H1 (cell line): ENCODE results near the gene POU4F1.

ENCODE experiments used
- CREB1 ChIP-seq: IDR thresholded peaks from 2 replicates; pipeline ENCODE4 v1.6.1; 2012; ENCODE audit warnings: inconsistent platforms
- FOSL1 ChIP-seq: IDR thresholded peaks from 2 replicates; pipeline ENCODE4 v1.6.1; 2011; ENCODE audit warnings: mild to moderate bottlenecking, low read depth, low read length, moderate library complexity; ENCODE audit not compliant: insufficient read depth
- POLR2A ChIP-seq, 2 experiments: IDR thresholded peaks; 1 replicate in 1 of 2; 2 replicates in 1 of 2; pipeline ENCODE4 v1.6.1; 2011; ENCODE audit warnings: low read depth in 2 of 2, low read length in 2 of 2, mild to moderate bottlenecking in 2 of 2; ENCODE audit errors: control extremely low read depth in 1 of 2
- RFX5 ChIP-seq: IDR thresholded peaks from 2 replicates; pipeline ENCODE4 v1.6.1; 2011; ENCODE audit warnings: low read depth, low read length, improper control_type of control experiment, borderline replicate concordance
- SIRT6 ChIP-seq: IDR thresholded peaks from one replicate; pipeline ENCODE4 v1.7.1; 2012; ENCODE audit warnings: low read length, inconsistent platforms
- SUZ12 ChIP-seq: fragments of 200-600 bp; sonication (generic); IDR thresholded peaks from 2 replicates; pipeline ENCODE4 v1.6.1; 2012; ENCODE audit warnings: mild to moderate bottlenecking, inconsistent platforms, low read length, moderate library complexity, mixed read lengths
- TAF1 ChIP-seq: IDR thresholded peaks from 2 replicates; pipeline ENCODE4 v1.6.1; 2011; ENCODE audit warnings: mild to moderate bottlenecking, low read depth, low read length
- YY1 ChIP-seq: IDR thresholded peaks from 2 replicates; pipeline ENCODE4 v1.6.1; 2011; ENCODE audit warnings: low read depth, mild to moderate bottlenecking, low read length
- ZNF274 ChIP-seq: IDR thresholded peaks from 2 replicates; pipeline ENCODE4 v1.7.0; 2012; ENCODE audit warnings: low read length, borderline replicate concordance; ENCODE audit errors: extremely low read depth
- TF ChIP-seq, protein P1 (sequence below): IDR thresholded peaks from 2 replicates; pipeline ENCODE4 v1.6.1; 2011; ENCODE audit warnings: low read depth, mild to moderate bottlenecking, low read length; ENCODE audit not compliant: insufficient read depth
- TF ChIP-seq, protein P2 (sequence below), 3 experiments: IDR thresholded peaks; 1 replicate in 2 of 3; 2 replicates in 1 of 3; pipeline versions ENCODE4 v1.5.1 to v1.6.1; 2011; ENCODE audit warnings: low read length in 3 of 3, mild to moderate bottlenecking in 3 of 3, inconsistent platforms in 2 of 3, low read depth in 1 of 3, moderate library complexity in 1 of 3; ENCODE audit not compliant: insufficient read depth in 1 of 3; ENCODE audit errors: control extremely low read depth in 1 of 3

- TF ChIP-seq CREB1 (no peak), RFX5 (no peak), FOSL1 (no peak), ZNF274 (no peak), TAF1 (no peak), POLR2A (IDR thresholded peaks at IDR 0.05; ENCODE audit: control extremely low read depth in 1 of 2, low read depth in 2 of 2, low read length in 2 of 2) (no peak), YY1 (no peak), SUZ12 (peak; percentile 88), SIRT6 (no peak)
- TF ChIP-seq, protein P1, sequence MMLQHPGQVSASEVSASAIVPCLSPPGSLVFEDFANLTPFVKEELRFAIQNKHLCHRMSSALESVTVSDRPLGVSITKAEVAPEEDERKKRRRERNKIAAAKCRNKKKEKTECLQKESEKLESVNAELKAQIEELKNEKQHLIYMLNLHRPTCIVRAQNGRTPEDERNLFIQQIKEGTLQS: no peak
- TF ChIP-seq, protein P2, sequence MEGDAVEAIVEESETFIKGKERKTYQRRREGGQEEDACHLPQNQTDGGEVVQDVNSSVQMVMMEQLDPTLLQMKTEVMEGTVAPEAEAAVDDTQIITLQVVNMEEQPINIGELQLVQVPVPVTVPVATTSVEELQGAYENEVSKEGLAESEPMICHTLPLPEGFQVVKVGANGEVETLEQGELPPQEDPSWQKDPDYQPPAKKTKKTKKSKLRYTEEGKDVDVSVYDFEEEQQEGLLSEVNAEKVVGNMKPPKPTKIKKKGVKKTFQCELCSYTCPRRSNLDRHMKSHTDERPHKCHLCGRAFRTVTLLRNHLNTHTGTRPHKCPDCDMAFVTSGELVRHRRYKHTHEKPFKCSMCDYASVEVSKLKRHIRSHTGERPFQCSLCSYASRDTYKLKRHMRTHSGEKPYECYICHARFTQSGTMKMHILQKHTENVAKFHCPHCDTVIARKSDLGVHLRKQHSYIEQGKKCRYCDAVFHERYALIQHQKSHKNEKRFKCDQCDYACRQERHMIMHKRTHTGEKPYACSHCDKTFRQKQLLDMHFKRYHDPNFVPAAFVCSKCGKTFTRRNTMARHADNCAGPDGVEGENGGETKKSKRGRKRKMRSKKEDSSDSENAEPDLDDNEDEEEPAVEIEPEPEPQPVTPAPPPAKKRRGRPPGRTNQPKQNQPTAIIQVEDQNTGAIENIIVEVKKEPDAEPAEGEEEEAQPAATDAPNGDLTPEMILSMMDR (IDR thresholded peaks at IDR 0.05; ENCODE audit: control extremely low read depth in 1 of 3, insufficient read depth in 1 of 3, low read depth in 1 of 3, low read length in 3 of 3): no peak
These were observed 6.3 kb upstream of the POU4F1 start for GRCh38 chr13:78609464-78610205.
